ES-I3 (cell line): Measurements from ENCODE around the gene SH3PXD2B.

Experiments
- H3K36me3 ChIP-seq: 2 replicates; pipeline ENCODE4 v1.6.1; 2013; ENCODE audit warnings: mild to moderate bottlenecking, low read length, control low read depth, moderate library complexity; ENCODE audit not compliant: insufficient read depth
- H3K4me1 ChIP-seq: 2 replicates; pipeline ENCODE4 v1.6.1; 2013; ENCODE audit warnings: mild to moderate bottlenecking, control low read depth, low read length; ENCODE audit not compliant: insufficient read depth
- H3K9ac ChIP-seq: 2 replicates; pipeline ENCODE4 v1.6.1; 2013; ENCODE audit warnings: low read depth, mild to moderate bottlenecking, low read length, moderate library complexity
- H3K9me3 ChIP-seq: 2 replicates; pipeline ENCODE4 v1.6.1; 2013; ENCODE audit warnings: mild to moderate bottlenecking, low read length, moderate library complexity; ENCODE audit not compliant: control insufficient read depth, insufficient read depth

SH3PXD2B gene

GRCh38 chr5:172429201-172429940, 25.0 kb downstream of the SH3PXD2B start:
- H3K36me3 ChIP-seq = peaks cover 4% of the 10 kb centered on the region
- no peaks in the 10 kb centered on the region for H3K9me3 ChIP-seq
- no peaks in the 10 kb centered on the region; the same call in 1 of the 2 replicates for H3K4me1 ChIP-seq
- H3K9ac ChIP-seq = no peak overlapping the region

- no peak overlapping the region for H3K9ac ChIP-seq
- no peaks in the 10 kb centered on the region; the same call in 1 of the 2 replicates for H3K4me1 ChIP-seq
- H3K9me3 ChIP-seq = no peaks in the 10 kb centered on the region
- H3K36me3 ChIP-seq = peaks cover 4% of the 10 kb centered on the region
These were observed 25.8 kb downstream of the SH3PXD2B start for GRCh38 chr5:172428224-172429166.

GRCh38 chr5:172427202-172427601, 27.1 kb downstream of the SH3PXD2B start:
- no peaks in the 10 kb centered on the region; the same call in 1 of the 2 replicates for H3K4me1 ChIP-seq
- peaks cover 2% of the 10 kb centered on the region for H3K36me3 ChIP-seq
- H3K9ac ChIP-seq = no peak overlapping the region
- no peaks in the 10 kb centered on the region for H3K9me3 ChIP-seq

DNA sequence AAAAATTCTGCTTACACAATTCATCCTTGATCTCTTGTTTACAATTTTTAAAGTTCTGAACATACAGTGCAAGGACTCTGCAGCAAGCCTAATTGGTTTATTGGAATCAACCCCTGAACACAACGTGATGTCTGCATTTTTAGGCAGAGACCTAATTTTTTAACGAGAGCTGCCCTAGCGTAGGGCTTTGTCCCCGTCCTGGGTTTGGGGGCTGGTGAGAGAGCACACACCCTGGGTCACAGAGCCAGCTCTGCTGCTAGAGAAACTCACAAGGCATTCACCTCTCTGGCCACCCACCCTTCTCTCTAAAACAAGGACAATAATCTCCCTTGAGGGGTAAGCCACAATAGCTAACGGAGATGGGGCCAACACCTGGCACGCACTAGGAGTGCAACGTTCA, 28.2 kb downstream of the SH3PXD2B start:
- Histone ChIP-seq H3K4me1 (no peaks in the 10 kb centered on the region; the same call in 1 of the 2 replicates), H3K9me3 (no peaks in the 10 kb centered on the region), H3K9ac (no peak overlapping the region), H3K36me3 (peaks cover 5% of the 10 kb centered on the region)

DNA sequence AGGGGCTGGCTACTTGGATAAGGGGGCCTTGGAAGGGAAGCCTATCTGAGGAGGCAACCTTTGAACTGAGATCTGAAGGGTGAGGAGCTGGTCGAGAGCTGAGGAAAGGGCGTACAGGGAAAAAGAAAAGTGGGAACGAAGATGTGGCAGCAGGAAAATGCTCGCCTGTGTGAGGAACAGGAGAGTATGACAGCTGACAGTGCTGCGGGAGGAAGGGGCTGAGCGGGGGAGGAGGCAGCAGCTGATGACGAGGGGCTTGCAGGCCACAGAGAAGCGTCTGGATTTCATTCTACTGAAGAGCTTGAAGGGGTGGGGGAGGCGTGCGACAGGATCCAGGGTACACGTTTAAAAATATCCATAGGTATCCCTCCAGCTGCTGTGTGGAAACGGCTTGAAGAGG, 28.9 kb downstream of the SH3PXD2B start:
- Histone ChIP-seq H3K36me3 (peaks cover 10% of the 10 kb centered on the region), H3K9me3 (no peaks in the 10 kb centered on the region)

GRCh38 chr5:172424808-172425207, 29.5 kb downstream of the SH3PXD2B start:
- H3K36me3 ChIP-seq = peaks cover 10% of the 10 kb centered on the region
- no peaks in the 10 kb centered on the region for H3K9me3 ChIP-seq
- no peak overlapping the region for H3K9ac ChIP-seq
- no peaks in the 10 kb centered on the region; the same call in 1 of the 2 replicates for H3K4me1 ChIP-seq

More for the DNA sequence above, 28.9 kb downstream of the SH3PXD2B start:
- H3K9ac ChIP-seq = no peak overlapping the region
- no peaks in the 10 kb centered on the region; the same call in 1 of the 2 replicates for H3K4me1 ChIP-seq

DNA sequence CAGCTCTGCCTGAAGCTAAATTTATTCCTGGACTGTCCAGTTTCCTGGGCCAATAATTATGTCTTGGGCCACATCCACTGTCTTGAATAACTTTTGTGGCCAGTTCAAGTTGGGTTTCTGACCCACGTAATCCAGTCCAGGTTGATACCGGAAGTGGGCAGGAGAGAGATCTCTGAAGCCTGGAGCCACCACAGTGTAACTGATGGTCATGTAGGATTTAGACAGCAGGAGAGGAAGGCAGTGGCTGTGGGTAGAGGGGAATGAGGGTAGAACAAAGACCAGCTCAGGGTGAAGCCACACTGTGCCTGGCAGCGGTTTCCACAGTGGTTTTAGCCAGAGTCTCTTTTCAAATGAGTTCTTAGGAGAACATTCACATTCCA, 30.2 kb downstream of the SH3PXD2B start:
- Histone ChIP-seq H3K36me3 (peaks cover 10% of the 10 kb centered on the region), H3K4me1 (no peaks in the 10 kb centered on the region; the same call in 1 of the 2 replicates), H3K9me3 (no peaks in the 10 kb centered on the region), H3K9ac (no peak overlapping the region)

DNA sequence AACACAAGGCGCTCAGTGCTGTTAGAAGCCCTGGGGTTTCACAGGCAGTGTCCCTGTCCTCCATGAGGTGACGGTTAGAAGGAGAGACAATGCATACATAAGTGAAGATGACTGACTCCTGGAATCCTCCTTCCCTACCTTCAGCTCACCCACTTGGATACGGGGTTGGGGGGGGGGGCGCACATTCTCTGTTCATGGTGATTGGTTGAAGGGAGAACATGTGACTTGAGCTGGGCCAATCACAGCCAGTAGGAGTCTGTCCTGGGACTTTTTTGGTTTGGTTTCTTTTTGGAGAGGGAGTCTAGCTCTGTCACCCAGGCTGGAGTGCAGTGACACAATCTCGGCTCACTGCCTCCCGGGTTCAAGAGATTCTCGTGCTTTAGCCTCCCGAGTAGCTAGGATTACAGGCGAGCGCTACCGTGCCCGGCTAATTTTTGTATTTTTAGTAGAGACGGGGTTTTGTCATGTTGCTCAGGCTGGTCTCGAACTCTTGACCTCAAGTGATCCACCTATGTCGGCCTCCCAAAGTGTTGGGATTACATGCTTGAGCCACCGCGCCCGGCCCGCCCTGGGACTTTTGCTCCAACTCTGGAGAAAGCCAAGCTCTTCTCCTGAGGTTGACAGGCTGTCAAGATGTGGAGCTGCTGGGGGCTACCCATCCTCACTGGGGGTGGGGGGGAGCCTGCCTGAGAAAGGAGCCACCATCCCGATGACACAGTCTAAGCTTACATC, 30.8 kb downstream of the SH3PXD2B start:
- Histone ChIP-seq H3K36me3 (peaks cover 10% of the 10 kb centered on the region), H3K9ac (no peak overlapping the region), H3K4me1 (no peaks in the 10 kb centered on the region; the same call in 1 of the 2 replicates), H3K9me3 (no peaks in the 10 kb centered on the region)

DNA sequence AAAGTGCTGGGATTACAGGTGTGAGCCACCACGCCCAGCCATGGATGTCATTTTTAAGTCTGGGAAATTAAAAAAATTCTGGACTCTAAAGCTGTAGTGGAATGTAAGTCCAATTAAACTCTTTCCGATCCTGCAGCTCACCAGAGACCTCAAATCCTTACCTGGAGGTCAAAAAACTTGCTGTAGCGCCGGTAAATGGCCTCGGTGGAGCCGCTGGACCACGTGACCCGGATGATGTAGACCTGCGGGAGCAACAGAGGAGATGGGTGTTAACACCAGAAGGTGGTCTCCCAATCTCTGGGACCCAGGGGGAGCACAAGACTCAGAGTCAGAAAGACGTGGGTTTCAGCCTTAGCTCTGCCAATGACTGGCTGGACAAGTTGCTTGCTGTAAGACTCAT, 32.1 kb downstream of the SH3PXD2B start:
- Histone ChIP-seq H3K4me1 (no peaks in the 10 kb centered on the region; the same call in 1 of the 2 replicates), H3K36me3 (peaks cover 10% of the 10 kb centered on the region), H3K9ac (no peak overlapping the region), H3K9me3 (no peaks in the 10 kb centered on the region)

DNA sequence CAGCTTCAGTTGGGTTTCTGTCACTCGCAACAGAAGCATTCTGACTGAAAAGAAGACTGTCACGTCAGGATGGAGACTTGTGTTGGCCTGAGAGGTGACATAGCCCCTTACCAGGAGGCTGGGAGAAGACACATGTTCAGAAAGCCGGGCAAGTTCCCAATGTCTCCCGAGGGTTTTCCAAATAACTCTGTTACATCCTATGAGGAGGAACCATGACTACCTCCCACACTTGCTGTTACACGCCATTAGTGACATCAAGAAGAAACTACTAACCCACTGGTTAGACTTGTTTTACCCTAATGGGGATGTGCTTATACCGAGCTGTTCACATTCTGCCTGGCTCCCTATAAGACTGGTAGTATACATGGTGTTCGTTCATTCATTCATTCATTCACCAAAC, 33.3 kb downstream of the SH3PXD2B start:
- Histone ChIP-seq H3K4me1 (no peaks in the 10 kb centered on the region; the same call in 1 of the 2 replicates), H3K9me3 (no peaks in the 10 kb centered on the region), H3K36me3 (peaks cover 10% of the 10 kb centered on the region), H3K9ac (no peak overlapping the region)

DNA sequence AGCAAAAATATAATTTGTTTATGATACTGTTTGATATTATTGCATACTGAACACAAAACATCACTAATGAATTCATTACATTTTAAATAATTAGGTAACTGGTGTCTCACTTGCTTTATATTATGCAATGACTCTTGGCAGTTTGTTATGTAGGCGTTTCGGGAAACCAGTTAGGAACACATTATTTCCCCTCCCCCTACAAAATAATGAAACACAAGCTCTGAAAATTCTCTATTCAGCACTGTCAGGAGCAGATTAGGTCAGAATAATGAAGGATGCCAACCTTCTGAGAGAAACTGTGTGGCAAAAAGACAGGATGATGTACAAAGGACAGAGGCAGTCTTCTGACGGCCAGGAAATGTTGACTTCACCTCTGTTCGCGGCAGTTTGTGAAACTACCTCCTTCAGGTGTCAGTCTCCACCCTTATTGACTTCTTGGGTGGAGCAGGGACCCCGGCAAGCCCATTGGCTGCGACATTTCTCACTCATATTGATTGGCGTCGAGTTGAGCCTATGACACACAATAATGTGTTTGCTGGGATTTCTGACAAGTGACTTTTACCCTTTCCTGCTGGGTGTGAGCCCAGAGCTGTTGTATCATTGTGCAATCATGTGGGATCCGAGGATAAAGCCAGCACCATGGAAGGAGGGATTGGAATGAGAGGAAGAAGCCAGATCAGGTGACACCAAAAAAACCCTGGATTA, 33.9 kb downstream of the SH3PXD2B start:
- H3K9me3 ChIP-seq = no peaks in the 10 kb centered on the region
- no peak overlapping the region for H3K9ac ChIP-seq
- H3K4me1 ChIP-seq = no peaks in the 10 kb centered on the region; the same call in 1 of the 2 replicates
- peaks cover 10% of the 10 kb centered on the region for H3K36me3 ChIP-seq

DNA sequence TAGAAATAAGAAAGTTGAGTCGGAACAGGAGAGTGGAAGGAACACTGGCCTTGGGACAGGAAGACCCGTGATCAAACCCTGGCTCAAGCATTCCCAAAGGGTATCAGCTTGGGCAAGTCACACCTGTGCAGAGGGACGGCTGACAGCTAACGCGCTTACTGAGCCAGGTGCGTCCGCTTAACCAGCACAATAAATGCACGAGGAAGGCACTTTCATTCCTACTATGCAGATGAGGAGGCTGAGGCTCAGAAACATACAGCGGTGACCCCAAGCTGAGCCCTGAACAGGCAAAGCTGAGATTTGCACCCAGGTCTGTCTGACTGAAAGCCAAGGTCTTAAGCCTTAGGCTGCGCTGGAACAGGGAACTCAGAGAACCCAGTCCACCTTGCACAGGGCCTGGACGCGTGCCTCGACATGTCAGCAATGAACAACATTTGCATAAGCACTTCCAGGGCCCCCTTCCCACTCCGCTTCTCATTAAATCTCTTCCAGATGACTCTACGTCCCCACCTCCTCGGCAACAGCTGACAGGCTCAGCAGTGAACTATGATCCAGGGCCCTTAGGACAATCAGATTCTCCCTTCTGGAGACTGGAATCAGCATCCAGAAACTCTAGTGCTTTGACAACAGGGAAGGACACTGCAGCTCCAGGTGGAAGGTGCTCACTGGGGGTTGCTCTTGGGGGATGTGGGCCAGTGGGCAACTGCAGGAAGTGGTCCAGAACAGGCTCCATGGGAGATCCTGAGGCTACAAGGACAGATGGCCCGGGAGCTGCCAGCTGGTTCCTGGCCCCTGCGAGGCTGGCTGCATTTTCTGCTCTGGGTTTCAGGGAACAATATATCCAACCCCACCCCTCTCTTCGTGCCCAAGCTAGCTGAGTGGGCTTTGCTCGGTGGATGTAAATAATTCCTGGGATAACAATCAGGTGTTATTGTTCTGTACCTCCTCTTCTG, 35.2 kb downstream of the SH3PXD2B start:
- no peak overlapping the region for H3K9ac ChIP-seq

More for the DNA sequence above, 35.2 kb downstream of the SH3PXD2B start:
- peaks cover 10% of the 10 kb centered on the region for H3K36me3 ChIP-seq
- H3K4me1 ChIP-seq = peaks cover 5% of the 10 kb centered on the region; the same call in 1 of the 2 replicates
- no peaks in the 10 kb centered on the region for H3K9me3 ChIP-seq
